ENCODE data around the gene MYL12A.

- TF ChIP-seq SIN3A (IDR thresholded peaks at IDR 0.05; ENCODE audit: borderline replicate concordance, insufficient read depth, low read length): peak; percentile 55; the same call in 1 of the 2 replicates
- TF ChIP-seq, protein P1, sequence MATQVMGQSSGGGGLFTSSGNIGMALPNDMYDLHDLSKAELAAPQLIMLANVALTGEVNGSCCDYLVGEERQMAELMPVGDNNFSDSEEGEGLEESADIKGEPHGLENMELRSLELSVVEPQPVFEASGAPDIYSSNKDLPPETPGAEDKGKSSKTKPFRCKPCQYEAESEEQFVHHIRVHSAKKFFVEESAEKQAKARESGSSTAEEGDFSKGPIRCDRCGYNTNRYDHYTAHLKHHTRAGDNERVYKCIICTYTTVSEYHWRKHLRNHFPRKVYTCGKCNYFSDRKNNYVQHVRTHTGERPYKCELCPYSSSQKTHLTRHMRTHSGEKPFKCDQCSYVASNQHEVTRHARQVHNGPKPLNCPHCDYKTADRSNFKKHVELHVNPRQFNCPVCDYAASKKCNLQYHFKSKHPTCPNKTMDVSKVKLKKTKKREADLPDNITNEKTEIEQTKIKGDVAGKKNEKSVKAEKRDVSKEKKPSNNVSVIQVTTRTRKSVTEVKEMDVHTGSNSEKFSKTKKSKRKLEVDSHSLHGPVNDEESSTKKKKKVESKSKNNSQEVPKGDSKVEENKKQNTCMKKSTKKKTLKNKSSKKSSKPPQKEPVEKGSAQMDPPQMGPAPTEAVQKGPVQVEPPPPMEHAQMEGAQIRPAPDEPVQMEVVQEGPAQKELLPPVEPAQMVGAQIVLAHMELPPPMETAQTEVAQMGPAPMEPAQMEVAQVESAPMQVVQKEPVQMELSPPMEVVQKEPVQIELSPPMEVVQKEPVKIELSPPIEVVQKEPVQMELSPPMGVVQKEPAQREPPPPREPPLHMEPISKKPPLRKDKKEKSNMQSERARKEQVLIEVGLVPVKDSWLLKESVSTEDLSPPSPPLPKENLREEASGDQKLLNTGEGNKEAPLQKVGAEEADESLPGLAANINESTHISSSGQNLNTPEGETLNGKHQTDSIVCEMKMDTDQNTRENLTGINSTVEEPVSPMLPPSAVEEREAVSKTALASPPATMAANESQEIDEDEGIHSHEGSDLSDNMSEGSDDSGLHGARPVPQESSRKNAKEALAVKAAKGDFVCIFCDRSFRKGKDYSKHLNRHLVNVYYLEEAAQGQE (IDR thresholded peaks at IDR 0.05; ENCODE audit: insufficient read depth in 1 of 2, low read depth in 2 of 2, low read length in 2 of 2): no peak
- TF ChIP-seq POLR2AphosphoS5 (IDR thresholded peaks at IDR 0.05; ENCODE audit: low read depth, low read length): no peak
- no peak for TF ChIP-seq TAF1 (IDR thresholded peaks at IDR 0.05; ENCODE audit: borderline replicate concordance, insufficient read depth, low read length)
These were observed 57.8 kb downstream of the MYL12A start for GRCh38 chr18:3305354-3305762.
